ENCODE results near the gene ASCL3. TPM values are rescaled to one million over a fixed set of nuclear protein-coding genes. Genes with fewer than 3 reads are reported as not detected.

ASCL3 gene
- total RNA-seq, 2 experiments from 2014 or later: not detected

DNA sequence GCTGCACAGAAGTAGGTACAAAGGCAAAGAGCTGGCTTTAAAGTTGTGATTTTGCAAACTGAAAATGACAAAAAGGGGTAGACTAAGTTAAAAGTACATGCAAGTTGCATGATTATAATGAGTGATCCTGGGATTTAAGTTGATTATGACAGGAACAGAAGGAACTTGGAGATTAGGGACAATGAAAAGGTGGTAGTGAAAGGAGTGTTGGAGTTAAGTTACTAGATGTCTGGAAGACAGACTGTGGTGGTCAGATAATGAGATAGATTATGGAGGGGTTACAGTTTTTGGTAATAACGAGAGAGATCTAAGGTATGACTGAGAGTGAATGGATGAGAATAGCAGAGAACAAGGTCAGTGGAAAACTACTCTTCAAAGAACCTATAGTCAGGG is 29.1 kb upstream of the ASCL3 start:
- CTCF ChIA-PET: interaction anchor here (1.1 kb wide), 1 partner anchor 12 kb away, joined by 6 read pairs; no protein-coding TSS in a partner anchor
- no peaks in the 10 kb centered on the region for H3K27me3 Mint-ChIP-seq
- H3K36me3 Mint-ChIP-seq (ENCODE audit: low read depth): no peaks in the 10 kb centered on the region
- intact Hi-C loops (cut with micrococcal nuclease): no loop called here
- no peak for DNase-seq
- H3K4me1 Mint-ChIP-seq (ENCODE audit: low read depth): no peaks in the 10 kb centered on the region
- H3K27ac Mint-ChIP-seq: no peak overlapping the region
- no peaks in the 10 kb centered on the region for H3K9me3 Mint-ChIP-seq
- POLR2A ChIA-PET: interaction anchor here (1.2 kb wide), 1 partner anchor 16 kb away, joined by 4 read pairs; no protein-coding TSS in a partner anchor
- H3K4me3 Mint-ChIP-seq: no peak overlapping the region
- TF ChIP-seq, protein P1, sequence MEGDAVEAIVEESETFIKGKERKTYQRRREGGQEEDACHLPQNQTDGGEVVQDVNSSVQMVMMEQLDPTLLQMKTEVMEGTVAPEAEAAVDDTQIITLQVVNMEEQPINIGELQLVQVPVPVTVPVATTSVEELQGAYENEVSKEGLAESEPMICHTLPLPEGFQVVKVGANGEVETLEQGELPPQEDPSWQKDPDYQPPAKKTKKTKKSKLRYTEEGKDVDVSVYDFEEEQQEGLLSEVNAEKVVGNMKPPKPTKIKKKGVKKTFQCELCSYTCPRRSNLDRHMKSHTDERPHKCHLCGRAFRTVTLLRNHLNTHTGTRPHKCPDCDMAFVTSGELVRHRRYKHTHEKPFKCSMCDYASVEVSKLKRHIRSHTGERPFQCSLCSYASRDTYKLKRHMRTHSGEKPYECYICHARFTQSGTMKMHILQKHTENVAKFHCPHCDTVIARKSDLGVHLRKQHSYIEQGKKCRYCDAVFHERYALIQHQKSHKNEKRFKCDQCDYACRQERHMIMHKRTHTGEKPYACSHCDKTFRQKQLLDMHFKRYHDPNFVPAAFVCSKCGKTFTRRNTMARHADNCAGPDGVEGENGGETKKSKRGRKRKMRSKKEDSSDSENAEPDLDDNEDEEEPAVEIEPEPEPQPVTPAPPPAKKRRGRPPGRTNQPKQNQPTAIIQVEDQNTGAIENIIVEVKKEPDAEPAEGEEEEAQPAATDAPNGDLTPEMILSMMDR (IDR thresholded peaks at IDR 0.05): no peak
- ATAC-seq: no peak

DNA sequence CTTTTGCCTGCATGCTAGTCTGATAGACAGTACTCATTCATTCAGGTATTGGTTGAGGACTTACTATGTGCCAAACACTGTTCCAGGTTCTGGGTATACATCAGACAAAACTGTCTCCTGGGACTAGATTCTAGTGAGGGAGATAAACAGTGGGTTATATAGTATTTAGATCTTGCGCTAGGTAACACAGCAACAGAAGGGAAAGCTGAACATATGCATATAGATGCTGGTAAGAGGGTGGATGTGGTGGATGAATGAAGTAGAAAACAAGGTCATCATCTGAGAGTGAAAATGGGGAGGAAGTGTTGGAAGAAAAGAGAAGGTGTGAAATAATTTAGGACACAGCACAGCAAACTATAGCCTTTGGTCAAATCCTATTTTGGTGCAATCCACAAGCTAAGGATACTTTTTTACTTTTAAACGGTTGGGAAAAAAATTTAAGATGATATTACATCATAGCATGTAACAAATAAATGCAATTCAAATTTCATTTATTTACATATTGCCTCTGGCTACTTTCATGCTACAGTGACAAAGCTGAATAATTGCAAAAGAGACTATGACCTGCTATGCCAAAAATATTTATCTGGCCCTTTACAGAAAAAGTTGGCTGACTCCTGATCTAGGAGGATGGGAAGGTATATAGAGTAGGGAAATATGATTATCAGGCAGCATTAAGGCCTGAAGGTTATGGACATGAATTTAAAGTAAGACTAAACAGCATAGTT is 28.5 kb upstream of the ASCL3 start:
- H3K27me3 Mint-ChIP-seq: no peaks in the 10 kb centered on the region
- intact Hi-C loops (cut with micrococcal nuclease): no loop called here
- H3K9me3 Mint-ChIP-seq: no peaks in the 10 kb centered on the region
- TF ChIP-seq, protein P1 (IDR thresholded peaks at IDR 0.05): no peak
- H3K27ac Mint-ChIP-seq: no peak overlapping the region
- H3K36me3 Mint-ChIP-seq (ENCODE audit: low read depth): no peaks in the 10 kb centered on the region
- POLR2A ChIA-PET: interaction anchor here (1.2 kb wide), 1 partner anchor 17 kb away, joined by 4 read pairs; no protein-coding TSS in a partner anchor
- ATAC-seq (no peak), DNase-seq (no peak)
- CTCF ChIA-PET: interaction anchor here (1.1 kb wide), 1 partner anchor 12 kb away, joined by 6 read pairs; no protein-coding TSS in a partner anchor
- peaks cover 2% of the 10 kb centered on the region for H3K4me1 Mint-ChIP-seq (ENCODE audit: low read depth)
- no peak overlapping the region for H3K4me3 Mint-ChIP-seq

DNA sequence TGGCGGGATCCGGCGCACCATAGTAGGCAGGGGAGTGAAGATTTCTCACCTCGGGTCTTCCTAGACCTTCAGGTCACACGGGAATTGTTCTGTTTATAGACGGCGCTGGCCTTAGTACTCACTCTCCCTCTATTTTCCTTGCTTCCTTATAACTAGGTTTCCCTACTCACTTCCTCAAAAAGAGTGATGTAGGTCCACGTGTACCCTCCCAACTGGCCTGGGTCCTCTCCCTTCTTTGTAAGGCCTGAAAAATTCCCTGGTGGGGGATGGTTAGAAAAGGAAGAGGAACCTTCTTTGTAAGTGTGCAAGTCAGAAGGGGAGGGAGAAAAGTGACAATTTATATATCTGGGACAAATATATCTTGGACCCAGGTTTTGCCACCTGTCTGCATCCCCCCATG is 24.4 kb upstream of the ASCL3 start:
- Mint-ChIP-seq H3K27me3 (no peaks in the 10 kb centered on the region), H3K4me3 (no peak overlapping the region), H3K27ac (no peak overlapping the region), H3K36me3 (ENCODE audit: low read depth) (no peaks in the 10 kb centered on the region), H3K4me1 (ENCODE audit: low read depth) (peaks cover 15% of the 10 kb centered on the region), H3K9me3 (no peaks in the 10 kb centered on the region)
- CTCF ChIA-PET: no interaction called here
- TF ChIP-seq, protein P1 (IDR thresholded peaks at IDR 0.05): no peak
- DNase-seq (no peak), ATAC-seq (no peak)
- intact Hi-C loops (cut with micrococcal nuclease): no loop called here
- POLR2A ChIA-PET: no interaction called here

DNA sequence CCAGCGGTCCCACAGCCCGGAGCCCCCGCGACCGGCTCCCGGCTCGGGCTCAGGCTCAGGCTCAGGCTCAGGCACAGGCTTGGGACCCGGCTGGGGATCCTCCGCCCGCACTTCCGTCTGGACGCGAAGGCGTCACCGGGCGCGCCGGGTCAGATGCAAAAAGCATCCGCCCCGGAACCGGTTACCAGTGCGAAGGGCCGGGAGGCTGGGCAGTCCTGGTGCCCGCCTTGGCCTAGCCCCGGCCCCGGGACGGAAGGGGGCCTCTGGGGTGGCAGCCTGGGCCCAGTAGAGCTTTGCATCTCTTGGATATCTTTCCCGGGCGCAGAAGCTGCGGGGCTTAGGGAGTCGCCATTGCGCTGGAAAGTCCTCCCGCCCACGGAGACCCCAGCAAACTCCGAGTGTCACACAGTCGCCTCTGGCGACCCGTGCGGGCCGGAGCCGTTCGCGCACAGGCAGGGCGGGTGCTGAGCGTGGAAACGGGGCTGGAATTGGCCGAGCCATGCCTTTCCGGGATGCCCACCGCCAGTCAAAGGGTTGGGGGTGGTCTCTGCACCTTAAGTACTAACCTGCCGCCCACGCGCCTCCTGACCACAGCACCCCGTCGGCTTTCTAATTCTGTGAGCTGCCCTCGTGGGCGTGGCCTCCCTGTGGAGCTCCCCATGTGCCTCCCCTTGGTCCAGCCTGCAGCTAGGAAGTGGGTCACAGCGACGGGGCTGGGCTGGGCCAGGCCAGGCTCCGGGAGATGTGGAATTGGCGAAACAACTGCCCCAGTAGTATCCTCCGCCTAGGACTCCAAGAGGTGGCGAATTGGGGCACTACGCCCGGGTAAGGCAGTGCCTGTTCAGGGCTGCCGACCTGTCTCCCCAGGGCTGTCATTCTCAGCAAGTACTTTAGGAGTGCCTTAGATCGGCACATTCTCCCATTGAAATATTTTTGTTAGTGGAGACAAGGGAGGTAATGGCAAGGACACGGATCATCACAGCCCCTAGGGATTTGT is 21.8 kb upstream of the ASCL3 start, which contains the start of gene TMEM9B:
TSS of gene TMEM9B (minus strand) at position 119 of the 997 bp plus-strand sequence. CDS start 129 bp downstream, outside the sequence.
- TF ChIP-seq, protein P1 (IDR thresholded peaks at IDR 0.05): no peak
- DNase-seq: peak; percentile 95
- ChIA-PET CTCF (interaction anchor here (1.4 to 3.0 kb wide), 3 partner anchors 50 to 173 kb away, joined by 3 to 20 read pairs (median 13); no protein-coding TSS in a partner anchor), POLR2A (interaction anchor here (0.6 to 3.0 kb wide), 6 partner anchors 11 to 282 kb away, joined by 3 to 16 read pairs (median 3); partner anchors contain the start of genes RPL27A and TRIM66)
- peak; percentile 85 for ATAC-seq
- intact Hi-C loops (cut with micrococcal nuclease): loop anchor here (5.0 kb wide), 2 partner anchors 52 to 277 kb away; partner anchors contain the start of gene AKIP1
- no peaks in the 10 kb centered on the region for H3K9me3 Mint-ChIP-seq
- no peaks in the 10 kb centered on the region for H3K27me3 Mint-ChIP-seq
- H3K4me3 Mint-ChIP-seq: peak within 1 kb of the TSS; percentile 94
- no peaks in the 10 kb centered on the region for H3K36me3 Mint-ChIP-seq (ENCODE audit: low read depth)
- H3K27ac Mint-ChIP-seq: peak within 1 kb of the TSS; percentile 91
- H3K4me1 Mint-ChIP-seq (ENCODE audit: low read depth): peaks cover 25% of the 10 kb centered on the region

Measured in activated CD8-positive, alpha-beta T cell treated with anti-CD3 and anti-CD28 coated beads for 36 hours (primary cell).